ENCODE measurements around the gene SEPHS1.

DNA sequence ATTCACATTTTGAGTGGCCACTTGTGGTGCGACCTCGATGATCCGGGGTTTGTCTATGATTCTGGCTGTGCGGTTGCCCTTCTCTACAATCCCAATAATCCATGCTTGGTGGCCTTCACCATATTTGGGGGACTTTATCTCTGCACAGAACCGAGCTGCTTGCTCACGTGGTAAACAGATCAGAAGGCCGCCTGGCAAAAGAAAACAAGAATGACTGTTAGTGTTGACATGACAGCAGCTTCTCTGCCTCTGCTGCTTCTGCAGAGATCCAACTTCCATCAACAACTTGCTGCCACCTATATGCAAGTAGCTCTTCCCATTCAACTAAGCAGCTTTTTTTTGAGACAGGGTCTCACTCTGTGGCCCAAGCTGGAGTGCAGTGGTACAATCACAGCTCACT lies 28.9 kb downstream of the SEPHS1 start:
- TF ChIP-seq CTCF (conservative IDR thresholded peaks at IDR 0.05 in 1 of 2, IDR thresholded peaks at IDR 0.05 in 1 of 2; ENCODE audit: extremely low read depth in 1 of 2, insufficient read depth in 1 of 2, low read depth in 1 of 2, low read length in 2 of 2), result no peak
- TF ChIP-seq EZH2 (IDR thresholded peaks at IDR 0.05; ENCODE audit: borderline replicate concordance, low read length), result no peak
